Adrenal gland (tissue), 5 donors: Measurements from ENCODE around the gene HSFX1.

Experiments
- POLR2A ChIP-seq, 2 donors: fragments of 450-650 bp; IDR thresholded peaks; one replicate each; pipeline ENCODE4 v1.6.1; 2017; ENCODE audit warnings: antibody characterized with exemption in 2 of 2, mild to moderate bottlenecking in 2 of 2, moderate library complexity in 1 of 2
- TF ChIP-seq, protein P1 (sequence below), 6 experiments: fragments of 450-650 bp in 4 of 6; fragments of 200-600 bp in 2 of 6; sonication (generic) in 1 of 6; IDR thresholded peaks; 1 replicate in 5 of 6; 2 replicates in 1 of 6; pipeline versions ENCODE4 v1.5.1 to v1.8.0; 2016 to 2021; ENCODE audit warnings: antibody characterized with exemption in 6 of 6, mild to moderate bottlenecking in 2 of 6, moderate library complexity in 1 of 6
- donor health status: DM: no; HTN: no; CAD: no.

DNA sequence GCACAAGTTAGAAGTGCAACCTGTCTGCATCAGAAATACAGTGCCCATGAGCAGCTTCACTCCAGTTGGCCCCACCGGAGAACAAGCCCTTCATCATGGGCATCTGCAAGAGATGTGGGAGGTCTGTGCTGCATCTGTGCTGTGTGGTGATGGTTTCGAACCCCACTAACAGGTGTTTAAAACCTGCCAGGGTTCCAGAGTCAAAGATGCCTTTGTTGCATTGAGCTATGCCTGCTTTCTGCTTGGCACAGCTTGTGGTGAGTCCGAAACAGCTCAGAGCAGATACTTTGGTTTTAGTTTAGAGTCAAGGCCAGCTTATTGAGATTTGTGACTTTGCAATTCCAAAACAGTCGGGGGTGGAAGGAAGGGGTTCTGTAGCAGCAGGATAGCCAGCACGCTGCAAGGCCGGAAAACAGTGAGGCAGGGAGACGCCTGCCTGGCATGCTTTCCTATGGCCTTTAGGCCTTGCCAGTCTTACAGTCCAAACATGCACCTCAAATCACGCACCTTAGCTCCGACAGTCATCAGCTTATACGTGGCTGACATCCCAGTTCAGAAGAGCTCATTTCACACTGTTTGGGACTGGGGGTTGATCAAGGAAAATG, 29.7 kb downstream of the HSFX1 start:
- TF ChIP-seq, protein P1, sequence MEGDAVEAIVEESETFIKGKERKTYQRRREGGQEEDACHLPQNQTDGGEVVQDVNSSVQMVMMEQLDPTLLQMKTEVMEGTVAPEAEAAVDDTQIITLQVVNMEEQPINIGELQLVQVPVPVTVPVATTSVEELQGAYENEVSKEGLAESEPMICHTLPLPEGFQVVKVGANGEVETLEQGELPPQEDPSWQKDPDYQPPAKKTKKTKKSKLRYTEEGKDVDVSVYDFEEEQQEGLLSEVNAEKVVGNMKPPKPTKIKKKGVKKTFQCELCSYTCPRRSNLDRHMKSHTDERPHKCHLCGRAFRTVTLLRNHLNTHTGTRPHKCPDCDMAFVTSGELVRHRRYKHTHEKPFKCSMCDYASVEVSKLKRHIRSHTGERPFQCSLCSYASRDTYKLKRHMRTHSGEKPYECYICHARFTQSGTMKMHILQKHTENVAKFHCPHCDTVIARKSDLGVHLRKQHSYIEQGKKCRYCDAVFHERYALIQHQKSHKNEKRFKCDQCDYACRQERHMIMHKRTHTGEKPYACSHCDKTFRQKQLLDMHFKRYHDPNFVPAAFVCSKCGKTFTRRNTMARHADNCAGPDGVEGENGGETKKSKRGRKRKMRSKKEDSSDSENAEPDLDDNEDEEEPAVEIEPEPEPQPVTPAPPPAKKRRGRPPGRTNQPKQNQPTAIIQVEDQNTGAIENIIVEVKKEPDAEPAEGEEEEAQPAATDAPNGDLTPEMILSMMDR (IDR thresholded peaks at IDR 0.05) = no peak
- no peak for TF ChIP-seq POLR2A (IDR thresholded peaks at IDR 0.05)
